ENCODE data around the gene ADGRF5.
"Not testable (repeated sequence)": the region's sequence is repeated elsewhere in the genome, so short reads cannot be mapped to it uniquely, and the experiment has no call there.

DNA sequence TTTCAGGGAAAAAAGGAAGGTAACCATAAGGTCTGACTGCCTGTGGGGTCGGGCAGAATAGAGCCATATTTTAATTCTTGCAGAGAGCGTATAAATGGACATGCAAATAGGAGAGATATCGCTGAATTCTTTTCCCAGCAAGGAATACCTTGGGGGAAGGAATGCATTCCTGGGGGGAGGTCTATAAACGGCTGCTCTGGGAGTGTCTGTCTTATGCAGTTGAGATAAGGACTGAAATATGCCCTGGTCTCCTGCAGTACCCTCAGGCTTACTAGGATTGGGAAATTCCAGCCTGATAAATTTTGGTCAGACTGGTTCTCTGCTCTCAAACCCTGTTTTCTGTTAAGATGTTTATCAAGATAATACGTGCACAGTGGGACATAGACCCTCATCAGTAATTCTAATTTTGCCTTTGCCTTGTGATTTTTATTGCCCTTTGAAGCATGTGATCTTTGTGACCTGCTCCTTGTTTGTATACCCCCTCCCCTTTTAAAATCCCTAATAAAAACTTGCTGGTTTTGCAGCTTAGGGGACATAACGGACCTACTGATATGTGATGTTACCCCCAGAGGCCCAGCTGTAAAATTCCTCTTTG lies 79.4 kb downstream of the ADGRF5 start:
- TF ChIP-seq, protein P1, sequence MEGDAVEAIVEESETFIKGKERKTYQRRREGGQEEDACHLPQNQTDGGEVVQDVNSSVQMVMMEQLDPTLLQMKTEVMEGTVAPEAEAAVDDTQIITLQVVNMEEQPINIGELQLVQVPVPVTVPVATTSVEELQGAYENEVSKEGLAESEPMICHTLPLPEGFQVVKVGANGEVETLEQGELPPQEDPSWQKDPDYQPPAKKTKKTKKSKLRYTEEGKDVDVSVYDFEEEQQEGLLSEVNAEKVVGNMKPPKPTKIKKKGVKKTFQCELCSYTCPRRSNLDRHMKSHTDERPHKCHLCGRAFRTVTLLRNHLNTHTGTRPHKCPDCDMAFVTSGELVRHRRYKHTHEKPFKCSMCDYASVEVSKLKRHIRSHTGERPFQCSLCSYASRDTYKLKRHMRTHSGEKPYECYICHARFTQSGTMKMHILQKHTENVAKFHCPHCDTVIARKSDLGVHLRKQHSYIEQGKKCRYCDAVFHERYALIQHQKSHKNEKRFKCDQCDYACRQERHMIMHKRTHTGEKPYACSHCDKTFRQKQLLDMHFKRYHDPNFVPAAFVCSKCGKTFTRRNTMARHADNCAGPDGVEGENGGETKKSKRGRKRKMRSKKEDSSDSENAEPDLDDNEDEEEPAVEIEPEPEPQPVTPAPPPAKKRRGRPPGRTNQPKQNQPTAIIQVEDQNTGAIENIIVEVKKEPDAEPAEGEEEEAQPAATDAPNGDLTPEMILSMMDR (IDR thresholded peaks at IDR 0.05; ENCODE audit: extremely low read depth in 1 of 2, insufficient read depth in 1 of 2, low read depth in 1 of 2, low read length in 2 of 2) = not testable (repeated sequence)
- TF ChIP-seq FOS (IDR thresholded peaks at IDR 0.05; ENCODE audit: borderline replicate concordance, insufficient read depth, low read length); EZH2 (IDR thresholded peaks at IDR 0.05; ENCODE audit: borderline replicate concordance, low read depth, low read length, severe bottlenecking); POLR2AphosphoS5 (IDR thresholded peaks at IDR 0.05; ENCODE audit: insufficient read depth, low read depth, low read length); POLR2A (IDR thresholded peaks at IDR 0.05; ENCODE audit: low read depth, low read length); GATA2 (IDR thresholded peaks at IDR 0.05; ENCODE audit: insufficient read depth, insufficient read length, low read depth, low read length); JUN (IDR thresholded peaks at IDR 0.05; ENCODE audit: borderline replicate concordance, insufficient read depth, insufficient read length, low read depth); MYC (IDR thresholded peaks at IDR 0.05; ENCODE audit: low read depth, low read length): not testable (repeated sequence)
- TF ChIP-seq, protein P2, sequence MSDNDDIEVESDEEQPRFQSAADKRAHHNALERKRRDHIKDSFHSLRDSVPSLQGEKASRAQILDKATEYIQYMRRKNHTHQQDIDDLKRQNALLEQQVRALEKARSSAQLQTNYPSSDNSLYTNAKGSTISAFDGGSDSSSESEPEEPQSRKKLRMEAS (IDR thresholded peaks at IDR 0.05; ENCODE audit: insufficient read depth, insufficient read length) = not testable (repeated sequence)
